ENCODE data around the gene PAEP.
"Not testable (repeated sequence)": the region's sequence is repeated elsewhere in the genome, so short reads cannot be mapped to it uniquely, and the experiment has no call there.

Gene PAEP

DNA sequence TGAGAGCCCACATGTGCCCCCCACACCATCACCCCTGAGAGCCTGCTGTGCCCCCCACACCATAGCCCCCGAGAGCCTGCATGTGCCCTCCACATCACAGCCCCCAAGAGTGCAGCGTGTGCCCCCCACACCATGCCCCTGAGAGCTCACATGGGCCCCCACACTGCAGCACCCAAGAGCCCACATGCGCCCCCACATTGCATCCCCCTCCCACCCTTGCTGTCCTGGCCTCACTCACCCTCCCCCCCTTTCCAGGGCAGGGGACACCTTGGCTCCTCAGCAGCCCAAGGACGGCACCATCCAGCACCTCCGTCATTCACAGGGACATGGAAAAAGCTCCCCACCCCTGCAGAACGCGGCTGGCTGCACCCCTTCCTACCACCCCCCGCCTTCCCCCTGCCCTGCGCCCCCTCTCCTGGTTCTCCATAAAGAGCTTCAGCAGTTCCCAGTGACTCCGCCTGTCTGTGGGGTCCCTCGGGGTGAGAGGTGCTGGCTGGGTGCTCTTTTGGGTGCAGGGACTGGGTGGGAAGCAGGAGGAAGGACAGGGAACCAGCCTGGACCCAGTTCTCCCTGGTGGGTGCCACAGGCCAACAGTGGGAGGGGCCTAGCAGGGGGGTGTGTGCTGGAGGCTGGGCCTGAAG is 35.3 kb upstream of the PAEP start:
- DNase-seq = no peak

DNA sequence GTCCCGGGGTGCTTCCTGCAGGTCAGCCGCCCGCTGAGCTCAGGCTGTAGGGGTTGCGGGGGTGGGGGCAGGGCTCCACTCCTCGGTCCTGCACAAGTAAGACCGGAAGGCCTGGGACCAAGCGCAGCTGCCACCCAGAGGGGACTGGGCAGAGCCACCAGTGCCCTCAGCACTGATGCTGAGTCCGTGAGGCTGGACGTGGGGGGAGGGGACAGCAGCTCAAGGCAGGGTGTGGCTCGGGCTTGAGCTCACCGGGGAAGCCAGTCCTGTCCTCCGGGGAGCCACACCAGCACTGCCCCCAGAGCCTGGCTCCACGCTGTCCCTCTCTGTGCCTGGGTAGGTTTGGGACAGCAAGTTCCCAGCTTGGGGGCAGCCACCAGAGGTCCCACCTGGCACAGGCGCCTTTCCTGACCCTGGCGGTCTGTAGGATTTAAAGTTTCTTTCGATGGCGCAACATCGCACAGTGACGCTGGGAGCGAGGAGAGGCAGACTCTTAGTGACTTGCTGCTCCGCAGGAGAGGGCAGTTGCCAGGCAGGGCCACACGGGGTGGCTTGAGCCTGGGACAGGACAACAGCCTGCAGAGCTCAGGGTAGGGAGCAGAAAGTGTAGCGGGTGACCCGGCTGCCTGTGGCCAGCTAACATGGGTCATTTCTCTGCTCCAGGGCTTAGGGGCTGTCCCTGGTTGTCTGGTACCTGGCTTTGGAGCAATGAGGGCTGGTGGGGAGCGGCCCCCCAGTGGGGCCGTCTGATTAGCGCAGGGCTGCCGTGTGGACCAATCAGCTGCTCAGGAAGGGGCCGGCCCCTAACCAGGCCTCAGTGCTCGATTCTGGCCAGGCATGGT is 34.6 kb upstream of the PAEP start:
- DNase-seq = no peak

DNA sequence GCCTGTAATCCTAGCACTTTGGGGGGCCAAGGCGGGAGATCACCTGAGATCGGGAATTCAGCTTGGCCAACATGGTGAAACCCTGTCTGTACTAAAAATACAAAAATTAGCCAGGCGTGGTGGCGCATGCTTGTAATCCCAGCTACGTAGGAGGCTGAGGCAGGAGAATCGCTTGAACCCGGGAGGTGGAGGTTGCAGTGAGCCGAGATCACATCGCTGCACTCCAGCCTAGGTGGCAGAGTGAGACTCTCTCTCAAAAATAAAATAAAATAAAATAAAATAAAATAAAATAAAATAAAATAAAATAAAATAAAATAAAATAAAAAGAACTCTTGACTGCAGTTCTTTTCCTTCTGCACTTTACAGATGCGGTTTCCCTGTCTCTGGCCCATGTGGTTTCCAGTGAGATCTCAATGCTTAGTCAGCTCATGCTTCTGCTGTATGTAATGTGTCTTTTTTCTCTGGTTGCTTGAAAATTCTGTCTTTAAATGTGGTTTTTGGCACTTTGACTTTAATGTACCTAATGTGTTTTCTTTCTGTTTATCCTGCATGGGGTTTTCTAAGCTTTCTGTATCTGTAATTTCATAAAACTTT is 32.6 kb upstream of the PAEP start:
- DNase-seq = not testable (repeated sequence)

DNA sequence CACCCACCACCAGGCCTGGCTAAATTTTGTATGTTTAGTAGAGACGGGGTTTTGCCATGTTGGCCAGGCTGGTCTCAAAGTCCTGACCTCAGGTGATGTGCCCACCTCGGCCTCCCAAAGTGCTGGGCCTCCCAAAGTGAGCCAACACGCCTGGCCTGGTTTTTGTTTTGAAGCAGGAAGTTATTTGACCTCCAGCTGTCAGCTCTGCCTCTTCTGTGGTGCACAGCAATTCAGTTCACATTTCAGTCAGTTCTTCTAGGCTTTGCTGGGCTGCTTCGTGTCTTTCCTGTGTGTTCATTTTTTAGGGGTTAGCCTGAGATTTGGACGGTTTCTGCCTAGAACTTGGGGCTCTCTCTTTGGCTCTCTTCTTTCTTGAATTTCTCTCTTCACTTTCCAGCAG is 31.4 kb upstream of the PAEP start:
- no peak for DNase-seq

DNA sequence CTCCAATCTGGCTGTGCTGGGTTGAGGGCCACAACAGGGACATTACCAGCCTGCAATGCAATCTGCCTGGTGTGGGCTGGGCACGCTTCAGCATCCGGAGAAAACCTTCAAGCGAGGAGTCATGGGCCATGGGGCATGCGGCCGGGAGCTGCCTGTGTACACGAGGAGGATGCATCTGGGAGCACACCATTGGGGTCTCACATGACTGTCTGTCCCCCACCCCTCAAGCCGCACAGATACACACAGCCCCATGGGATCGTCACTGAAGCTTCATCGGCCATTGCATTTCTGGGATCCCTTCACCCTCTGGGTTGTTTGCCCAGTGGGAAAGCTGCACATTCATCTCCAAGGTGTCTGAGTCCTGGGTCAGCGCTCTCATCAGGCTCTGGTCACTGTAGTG is 30.5 kb upstream of the PAEP start:
- no peak for DNase-seq

DNA sequence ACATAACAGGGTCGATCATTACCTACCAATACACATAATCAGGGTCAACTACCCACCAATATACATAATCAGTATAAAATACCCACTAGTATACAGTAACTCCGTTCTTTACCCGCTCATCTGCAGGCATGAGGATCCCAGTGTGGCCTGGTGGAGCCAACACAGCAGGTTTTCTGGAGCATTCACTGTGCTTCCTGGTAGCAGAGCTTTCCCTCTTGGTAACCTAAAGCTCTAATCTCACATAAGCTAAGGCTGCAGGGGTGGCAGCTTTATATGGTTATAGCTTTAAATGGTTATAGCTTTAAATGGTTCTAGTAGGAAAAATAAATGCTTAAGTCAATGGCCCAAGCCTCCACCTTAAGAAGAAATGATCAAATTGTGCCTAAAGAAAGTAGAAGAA is 28.4 kb upstream of the PAEP start:
- DNase-seq = no peak

DNA sequence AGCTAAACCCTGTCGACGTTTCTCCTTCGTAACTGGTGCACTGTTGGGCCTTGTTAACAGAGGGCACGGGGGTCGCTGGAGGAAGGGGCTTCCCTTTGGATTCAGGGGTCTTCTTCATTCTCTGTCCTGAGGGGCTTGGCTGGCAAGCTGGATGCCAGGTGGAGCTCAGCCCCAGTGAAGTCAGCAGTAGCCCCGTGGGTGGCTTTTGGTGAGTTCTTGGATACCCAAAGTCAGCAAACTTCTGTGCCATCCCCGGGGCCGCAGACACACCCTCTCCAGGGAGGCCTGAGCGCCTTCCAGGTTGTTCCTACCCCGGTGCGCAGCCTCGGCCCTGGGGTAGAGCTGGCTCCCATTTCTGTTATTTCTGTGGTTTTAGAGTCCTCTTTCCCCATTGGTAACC is 27.9 kb upstream of the PAEP start:
- DNase-seq = no peak

DNA sequence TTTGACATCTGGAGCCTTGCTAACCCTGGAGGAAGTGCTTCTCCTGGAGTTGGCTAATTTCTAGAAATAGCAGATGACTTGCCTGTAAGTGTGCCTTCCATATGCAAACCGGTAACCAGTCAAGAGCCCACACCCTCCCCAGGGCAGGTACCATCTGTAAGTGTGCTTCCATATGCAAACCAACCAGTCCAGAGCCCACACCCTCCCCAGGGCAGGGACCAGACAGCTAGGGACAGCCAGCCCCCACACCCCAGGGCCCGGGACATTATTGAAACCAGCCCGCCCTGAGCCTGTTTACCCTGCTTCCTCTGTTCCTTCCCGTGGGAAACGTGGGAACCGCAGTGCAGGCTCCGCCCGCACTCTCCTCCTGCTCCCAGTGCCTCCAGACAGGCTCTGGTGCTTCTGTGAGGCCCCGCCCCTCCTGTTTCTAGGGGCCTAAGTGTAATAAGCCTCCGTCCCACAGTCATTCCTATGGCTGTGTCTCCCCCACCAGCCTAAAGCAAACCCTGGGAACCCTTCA is 27.3 kb upstream of the PAEP start:
- DNase-seq = not testable (repeated sequence)

DNA sequence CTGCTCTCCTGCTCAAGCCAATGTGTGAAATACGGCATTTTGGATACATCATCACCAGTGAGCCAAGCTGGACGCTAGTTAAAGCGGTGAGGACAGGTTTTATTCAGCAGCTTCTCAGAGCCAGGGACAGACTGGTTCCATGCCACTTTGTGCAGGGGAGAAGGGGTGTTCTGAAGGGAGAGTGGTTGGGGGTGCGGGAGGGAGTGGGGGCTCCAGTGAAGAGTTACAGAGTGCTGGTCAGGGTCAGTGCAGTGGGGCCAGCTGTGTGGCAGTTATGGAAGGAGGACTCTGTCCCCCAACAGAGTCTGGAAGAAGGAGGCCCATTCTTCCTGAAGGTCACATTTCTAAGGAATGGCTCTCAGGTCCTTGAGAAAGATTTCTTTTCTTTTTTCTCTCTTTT is 26.7 kb upstream of the PAEP start:
- not testable (repeated sequence) for DNase-seq

DNA sequence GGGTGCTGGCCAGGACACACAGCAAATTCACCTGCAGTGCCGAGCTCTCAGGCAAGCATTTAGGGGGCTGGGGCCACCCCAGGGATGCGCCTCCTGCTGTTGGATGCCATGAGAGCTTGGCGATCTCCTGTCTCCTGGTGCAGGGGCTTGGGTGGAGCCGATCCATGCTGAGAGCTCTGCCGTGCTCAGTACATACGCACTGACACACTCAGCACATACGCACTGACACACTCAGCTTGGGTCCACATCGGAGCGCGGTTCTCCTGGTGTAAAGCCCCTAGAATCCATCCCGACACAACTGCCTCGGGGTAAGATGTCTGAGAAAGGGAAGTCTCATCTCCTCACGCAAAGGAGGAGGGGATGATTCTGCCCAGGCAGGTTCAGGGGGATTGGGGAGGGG is 25.9 kb upstream of the PAEP start:
- not testable (repeated sequence) for DNase-seq

DNA sequence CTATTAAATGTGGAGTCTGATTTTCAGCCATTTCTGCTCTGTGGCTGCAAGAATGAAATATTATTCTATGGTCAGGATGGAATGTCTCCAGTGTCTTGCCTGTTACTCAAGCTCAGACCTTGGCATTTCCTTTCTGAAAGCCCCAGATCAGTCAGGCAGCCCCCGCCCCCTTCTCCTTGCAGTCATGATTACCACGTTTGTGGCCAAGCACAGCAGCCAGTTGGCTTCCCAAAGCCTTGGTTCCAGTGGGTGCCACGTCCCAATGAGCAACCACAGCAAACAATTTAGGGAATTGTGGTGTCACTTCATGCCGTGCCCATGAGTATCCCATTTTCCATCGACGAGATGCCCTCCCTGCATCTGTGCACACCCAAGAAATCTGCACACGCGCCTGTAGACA is 25.3 kb upstream of the PAEP start:
- DNase-seq = no peak

DNA sequence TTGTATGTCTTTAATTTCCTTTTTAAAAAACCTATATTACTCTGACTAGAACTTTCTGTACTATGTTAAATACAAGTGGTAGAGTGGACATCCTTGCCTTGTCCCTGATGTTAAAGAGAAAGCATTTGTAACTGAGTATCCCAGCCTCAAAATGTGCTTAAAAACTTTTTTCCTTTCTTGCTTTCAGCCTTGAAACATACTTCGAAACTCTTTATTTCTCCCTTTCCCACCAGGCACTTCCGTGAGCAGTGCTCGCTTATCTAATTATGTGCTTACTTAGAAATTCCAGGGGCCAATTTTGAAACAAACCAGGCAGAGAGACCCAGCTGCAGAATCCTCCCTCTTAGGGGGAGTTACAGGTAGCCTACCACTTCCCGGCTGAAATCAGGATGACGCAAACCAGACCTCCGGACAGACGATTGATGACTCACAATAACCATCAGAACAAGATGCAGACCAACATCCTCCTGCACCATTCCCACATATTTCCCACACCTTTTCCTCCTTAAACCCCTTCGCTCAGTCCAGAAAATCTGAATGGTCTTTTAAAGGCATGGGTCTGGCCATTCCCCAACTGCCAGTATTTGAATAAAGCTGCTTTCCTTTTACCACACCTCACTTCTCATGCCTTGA is 18.2 kb upstream of the PAEP start:
- DNase-seq = not testable (repeated sequence)

DNA sequence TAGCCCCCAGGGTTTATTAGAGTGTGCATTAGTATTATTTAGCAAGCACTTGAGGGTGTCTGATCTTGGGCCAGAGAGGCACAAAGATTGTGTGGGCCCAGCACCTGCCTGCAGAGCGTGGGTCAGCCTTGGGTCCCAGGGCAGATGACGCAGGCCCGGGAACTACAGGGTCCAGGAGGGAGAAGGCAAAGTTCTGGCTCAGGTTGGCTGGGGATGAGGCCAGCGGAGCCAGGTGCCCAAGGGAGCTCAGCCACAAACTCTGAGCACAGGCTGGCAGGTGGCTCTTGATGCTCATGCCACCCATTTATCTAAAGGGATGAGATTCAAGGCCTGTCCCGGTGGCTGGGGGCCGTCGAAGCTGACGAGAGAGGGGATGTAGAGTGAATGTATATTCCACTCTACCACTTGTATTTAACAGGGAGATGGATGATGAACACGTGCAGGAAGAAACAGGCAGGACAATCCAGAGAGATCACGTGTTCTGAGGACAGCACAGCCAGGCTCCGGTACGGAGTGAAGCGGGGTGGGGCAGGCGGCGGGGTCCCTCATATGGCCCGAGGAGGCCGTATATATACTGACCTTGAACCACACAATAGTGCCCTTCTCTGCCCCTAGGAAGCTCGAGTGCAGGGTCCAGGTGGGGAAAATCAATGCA is 16.4 kb upstream of the PAEP start:
- DNase-seq = no peak

DNA sequence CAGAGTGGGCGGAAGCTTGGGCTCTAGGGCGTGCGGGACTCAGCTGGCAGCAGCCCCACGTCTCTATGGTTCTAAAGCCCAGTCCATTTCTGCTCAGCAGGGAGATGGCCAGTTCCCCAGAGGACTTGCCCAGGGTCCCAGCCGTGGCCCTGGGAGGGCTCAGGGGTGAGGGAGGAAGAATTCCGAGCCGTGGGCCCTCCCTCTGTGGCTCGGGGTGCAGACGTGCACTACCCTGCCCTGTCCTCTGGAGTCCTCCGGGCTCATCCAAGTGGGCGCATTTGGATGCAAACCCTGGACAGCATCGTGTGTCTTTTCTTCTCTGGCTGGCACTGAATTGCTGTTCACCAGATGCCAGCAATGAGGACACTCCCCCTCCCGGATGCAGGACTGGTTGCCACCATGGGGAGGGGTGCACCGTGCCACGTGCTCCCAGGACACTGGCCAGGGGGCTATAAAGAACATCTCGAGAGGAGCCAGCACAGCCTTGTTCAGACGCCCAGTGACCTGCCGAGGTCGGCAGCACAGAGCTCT is 15.8 kb upstream of the PAEP start, which contains the start of gene OBP2A:
Gene OBP2A, plus strand, starts transcription at position 481 of the 531 bp plus-strand sequence. CDS start 55 bp downstream, outside the sequence.
- DNase-seq = not testable (repeated sequence)

DNA sequence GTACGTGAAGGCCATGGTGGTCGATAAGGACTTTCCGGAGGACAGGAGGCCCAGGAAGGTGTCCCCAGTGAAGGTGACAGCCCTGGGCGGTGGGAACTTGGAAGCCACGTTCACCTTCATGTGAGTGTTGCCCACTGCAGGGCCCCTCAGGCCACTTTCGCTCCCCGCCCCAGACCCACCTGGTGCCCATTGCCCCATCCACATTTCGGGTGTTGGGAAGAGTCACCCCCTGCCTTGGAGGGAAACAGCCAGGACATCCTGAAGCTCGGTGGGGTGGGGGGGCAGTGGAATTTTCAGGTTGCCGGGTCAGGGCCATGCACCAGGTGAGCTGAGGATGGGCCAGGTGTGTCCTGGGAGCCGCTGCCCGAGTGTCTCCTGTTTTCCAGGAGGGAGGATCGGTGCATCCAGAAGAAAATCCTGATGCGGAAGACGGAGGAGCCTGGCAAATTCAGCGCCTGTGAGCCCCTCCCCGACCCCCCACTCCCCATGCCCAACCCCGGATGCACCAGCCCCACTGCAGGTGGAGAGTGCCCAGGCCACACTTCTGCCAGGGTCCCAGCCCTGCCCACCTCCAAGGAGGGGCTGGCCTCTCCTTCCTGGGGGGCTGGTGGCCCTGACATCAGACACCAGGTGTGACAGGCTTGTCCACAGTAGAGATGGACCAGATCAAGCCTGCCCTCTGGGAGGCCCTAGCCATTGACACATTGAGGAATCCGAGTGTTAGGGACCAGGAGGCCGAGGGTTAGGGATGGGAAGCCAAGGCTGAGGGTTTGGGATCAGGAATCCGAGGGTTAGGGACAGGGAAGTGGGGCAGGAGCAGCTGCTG is 14.6 kb upstream of the PAEP start:
- not testable (repeated sequence) for DNase-seq

DNA sequence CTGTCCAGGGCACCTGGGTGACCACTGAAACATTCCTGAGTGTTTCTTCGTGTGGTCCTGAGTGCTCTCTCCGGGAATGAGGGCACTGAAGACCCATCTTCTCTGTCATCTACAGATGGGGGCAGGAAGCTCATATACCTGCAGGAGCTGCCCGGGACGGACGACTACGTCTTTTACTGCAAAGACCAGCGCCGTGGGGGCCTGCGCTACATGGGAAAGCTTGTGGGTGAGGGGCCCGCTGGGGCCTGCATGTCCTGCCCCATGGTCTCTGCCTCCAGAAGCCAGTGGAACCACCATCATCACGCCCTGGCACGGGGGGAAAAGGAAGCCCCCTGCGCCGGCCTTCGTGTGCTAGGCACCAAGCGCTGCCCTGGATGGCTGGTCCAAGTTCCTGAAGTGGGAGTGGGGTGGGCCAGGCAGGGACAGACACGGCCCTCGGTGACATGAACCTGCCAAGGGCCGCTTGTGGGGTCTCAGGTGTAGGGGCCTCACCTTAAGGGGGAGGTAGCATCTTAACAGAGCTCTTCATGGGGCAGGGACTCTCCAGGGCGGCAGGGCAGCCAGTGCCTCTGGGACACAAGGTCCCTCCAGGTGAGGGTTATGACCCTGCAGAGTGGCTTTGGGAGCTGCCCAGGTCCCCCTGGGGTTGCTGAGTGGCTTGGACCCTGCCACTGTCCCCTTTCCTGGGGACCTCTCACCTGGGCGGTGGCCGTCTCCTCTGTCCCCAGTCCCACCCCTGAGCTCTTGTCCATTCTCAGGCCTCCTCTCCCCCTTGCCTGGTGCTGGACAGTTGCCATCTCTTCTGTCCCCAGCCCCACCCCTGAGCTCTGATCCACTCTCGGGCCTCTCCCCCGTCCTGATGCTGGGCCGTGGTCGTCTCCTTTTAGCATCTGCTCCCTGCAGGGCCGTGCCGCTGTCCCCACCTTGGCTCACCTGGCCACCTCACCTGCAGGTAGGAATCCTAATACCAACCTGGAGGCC is 13.5 kb upstream of the PAEP start:
- DNase-seq = no peak

DNA sequence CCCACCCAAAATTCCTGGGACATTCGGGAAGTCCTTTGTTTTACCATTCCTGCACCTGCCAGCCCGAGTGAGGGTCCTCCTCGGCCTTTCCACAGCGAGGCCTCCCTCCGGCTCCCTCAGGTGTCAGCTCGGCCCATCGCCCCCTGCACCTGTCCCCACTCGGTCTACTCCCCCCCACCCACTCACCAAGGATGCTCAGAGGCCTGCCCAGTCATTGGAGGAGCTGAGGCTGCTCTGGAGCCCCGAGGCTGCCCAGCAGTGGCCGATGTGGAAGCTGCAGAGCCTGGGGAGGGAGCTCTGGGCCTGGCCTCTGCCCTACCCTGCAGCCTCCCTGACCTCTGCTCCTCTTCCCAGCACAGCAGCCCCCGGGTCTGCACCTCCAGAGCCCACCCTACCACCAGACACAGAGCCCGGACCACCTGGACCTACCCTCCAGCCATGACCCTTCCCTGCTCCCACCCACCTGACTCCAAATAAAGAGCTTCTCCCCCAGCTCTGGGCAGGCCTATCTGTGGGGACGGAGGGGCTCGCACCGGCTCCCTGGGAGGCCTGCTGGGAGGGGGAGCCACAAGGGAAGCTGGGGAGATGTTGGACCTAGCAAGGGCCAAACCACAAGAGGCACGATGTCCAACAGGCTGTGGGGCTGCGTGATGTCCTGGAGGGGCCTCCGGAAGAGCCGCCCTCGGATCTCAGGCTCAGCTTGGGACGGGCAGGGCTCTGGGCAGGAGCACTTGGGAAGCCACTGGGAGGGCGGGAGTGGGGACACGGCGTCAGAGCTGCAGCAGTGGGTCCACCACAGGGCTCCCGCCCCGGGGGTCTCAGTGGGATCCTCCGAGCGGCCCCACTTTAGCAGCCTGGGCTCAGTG is 11.8 kb upstream of the PAEP start:
- DNase-seq = not testable (repeated sequence)

DNA sequence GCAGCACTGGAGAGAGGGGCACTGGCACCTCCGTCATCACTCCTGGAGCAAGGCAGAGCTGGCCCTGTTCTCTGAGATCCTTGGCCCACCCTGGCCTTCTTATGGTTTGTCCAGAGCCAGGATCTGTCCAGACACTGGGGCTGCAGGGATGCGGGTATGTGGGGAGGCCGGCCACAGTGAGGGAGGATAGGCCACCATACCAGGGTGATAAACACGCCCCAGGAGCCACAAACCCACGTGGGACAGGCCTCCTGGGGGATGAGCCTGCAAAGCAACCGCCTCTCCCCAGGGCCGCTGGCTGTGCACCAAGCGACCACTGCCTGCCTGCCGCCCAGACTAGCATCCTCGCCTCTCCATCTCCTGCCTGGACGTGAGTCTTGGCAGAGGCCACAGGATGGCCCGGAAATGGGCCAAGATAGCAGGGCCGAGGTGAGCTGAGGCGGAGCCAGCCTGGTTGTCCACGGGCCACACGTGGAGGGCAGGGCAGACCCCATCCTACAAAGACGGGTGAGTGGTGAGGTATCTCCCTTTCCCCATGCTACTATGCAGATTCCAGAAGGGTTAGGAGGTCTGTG is 11.1 kb upstream of the PAEP start:
- DNase-seq = no peak

DNA sequence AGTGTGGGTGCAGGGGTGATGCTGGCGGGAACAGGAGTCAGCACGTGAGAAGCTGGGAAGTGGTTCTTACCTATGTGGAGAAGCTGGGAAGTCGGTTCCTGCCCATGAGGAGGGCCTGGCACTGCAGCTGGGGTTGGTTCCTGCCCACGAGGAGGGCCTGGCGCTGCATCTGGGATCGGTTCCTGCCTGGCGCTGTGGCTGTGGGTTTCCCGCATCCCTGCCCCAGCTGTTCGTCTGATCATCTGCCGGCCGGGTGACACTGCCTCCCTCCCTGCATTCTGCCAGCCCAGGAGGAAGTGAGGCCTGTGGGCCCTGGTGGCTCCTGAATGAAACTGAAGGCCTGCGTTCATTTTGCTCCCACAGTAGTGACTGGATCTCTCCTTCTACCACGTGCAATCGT is 10.5 kb upstream of the PAEP start:
- no peak for DNase-seq

Data from NK-92 treated with Interleukin-12 subunit alpha and Interleukin-12 subunit beta, amount 100 ng/mL, for 24 hours (cell line).